Activated CD4-positive, alpha-beta T cell treated with anti-CD3 and anti-CD28 coated beads, Interleukin-2, Interleukin-4, amounts not matched to agents 100 ng/mL and 50 ng/mL, durations not matched to agents 16 hours and 8 hours (primary cell): ENCODE measurements around the gene WDR48.
A peak's percentile ranks its signal among the peaks of the same experiment; 100 is the strongest.

Source experiments
- DNase-seq: peaks from one replicate; pipeline ENCODE4 v3.0.0-alpha.2; 2020; ENCODE audit warnings: low spot score

Gene WDR48

DNA sequence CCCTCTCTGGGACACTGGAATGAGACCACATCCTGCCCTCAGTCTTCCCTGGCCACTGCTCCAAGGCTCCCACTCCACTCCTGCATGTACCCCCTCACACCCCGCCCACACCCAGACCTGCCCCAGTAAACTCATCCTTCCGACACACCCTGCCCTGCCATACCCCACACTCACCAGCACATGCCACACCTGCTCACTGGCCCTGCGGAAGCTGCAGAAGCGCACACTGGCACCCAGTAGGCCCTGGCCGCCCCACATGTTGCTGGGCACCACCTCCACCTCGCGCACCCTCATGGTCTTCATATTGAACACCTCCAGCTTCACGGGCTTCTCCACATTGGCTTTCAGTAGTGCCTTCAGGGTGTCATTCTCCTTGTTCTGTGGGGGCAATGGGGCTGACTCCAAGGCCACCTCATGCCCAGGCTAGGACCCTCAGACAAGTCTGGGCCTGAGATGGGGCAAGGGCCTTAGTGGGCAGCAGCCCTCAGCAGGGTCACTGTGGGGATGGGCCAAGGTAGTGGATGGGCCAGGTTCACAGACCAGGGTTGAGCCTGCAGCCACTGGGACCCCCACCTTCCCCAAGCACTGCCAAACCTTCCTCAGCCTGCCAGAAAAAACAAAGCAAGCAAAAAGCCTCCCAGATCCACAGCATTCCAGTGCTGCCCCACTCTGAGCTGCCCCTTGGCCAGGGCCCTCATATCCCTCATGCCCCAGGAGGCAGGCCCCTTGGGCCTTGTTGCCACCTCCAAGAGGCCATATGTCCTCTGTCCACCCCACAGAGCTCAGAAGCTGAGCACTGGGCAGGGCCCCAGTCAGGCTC is 50.9 kb downstream of the WDR48 start:
- no peak for DNase-seq

GRCh38 chr3:39103324-39103693 is 51.5 kb downstream of the WDR48 start:
- DNase-seq = no peak

GRCh38 chr3:39103791-39104552 is 52.2 kb downstream of the WDR48 start:
- no peak for DNase-seq

DNA sequence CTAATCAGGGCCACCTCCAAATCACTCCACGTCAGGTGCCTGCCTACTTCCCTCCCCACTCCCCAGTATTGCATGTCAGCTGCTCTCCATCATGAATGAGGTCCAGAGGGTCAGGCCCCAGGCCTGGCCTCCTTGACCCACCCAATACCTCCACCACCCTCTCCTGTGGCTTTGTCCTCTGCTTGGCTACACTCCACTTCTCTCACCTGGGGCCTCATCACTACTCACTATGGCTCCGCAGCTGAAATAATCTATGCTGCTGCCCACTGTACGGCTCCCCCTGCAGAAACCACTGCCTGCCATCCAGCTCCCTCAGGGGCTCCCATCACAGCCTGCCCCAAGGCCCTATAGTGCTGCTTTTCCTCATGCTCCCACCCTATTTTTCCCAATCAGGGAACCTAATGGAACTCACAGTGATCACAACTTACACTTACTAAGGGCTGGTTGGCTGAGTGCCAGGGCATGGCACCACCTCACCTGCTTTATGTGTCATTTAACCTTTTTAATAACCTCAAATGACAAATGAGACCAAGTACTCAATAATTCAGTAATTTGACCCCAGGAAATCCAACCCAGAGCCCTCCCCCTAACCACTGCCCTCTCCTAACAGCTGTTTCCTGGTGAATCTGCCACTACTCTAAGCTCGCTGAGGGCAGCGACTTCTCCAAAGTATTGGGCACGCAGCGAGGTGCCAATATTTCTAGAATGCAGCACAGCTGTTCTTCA is 53.3 kb downstream of the WDR48 start:
- no peak for DNase-seq

- no peak for DNase-seq
Observed at GRCh38 chr3:39105687-39106063, 53.9 kb downstream of the WDR48 start.

- no peak for DNase-seq
Observed at GRCh38 chr3:39106281-39106811, 54.5 kb downstream of the WDR48 start.

- DNase-seq = no peak
Observed at GRCh38 chr3:39106851-39107387, 55.1 kb downstream of the WDR48 start.

DNA sequence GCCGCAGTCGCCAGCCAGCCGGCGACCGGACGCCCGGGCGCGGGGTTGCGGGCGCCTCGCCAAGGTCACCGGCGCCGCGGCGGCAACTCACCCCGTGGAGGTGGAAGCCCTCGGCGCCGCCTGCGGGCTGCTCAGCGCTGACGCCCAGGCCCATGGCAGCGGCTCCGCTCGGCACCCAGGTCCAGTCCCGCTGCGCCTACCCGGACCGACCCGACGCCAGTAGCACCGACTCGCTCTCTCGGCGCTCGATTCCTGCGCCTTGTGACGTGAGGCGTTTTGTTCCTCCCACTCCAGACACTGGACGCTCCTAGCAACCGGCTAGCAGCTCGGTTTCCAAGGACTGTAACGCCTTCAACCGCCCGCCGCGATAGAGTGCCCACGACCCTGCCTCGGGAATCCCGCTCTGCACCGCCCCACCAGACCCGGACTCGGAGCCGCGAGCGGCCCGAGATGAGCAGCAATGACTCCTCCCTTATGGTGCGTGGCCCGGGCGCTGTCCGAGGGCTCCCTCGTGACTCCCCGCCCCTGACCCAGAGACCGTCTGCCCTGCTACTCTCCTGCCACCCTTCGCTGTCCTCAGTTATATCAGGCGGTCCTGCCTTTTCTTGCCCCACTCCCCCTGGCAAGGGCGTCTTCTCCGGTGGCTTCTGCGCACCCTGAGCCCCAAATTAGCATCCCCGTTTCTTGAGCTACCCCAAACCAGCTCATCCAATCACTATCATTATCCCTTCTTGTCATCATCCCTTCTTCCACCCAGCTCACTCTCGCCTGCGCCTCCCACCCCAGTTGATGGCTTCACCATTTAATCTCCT is 55.8 kb downstream of the WDR48 start, which contains the start of the genes GORASP1 and TTC21A:
GORASP1 (minus strand) TSS at position 240 of the 812 bp plus-strand sequence; CDS start at position 154, 86 bp downstream.
TTC21A (plus strand) TSS at position 293 of the 812 bp plus-strand sequence; CDS start at position 451, 158 bp downstream.
- peak; percentile 71 for DNase-seq

DNA sequence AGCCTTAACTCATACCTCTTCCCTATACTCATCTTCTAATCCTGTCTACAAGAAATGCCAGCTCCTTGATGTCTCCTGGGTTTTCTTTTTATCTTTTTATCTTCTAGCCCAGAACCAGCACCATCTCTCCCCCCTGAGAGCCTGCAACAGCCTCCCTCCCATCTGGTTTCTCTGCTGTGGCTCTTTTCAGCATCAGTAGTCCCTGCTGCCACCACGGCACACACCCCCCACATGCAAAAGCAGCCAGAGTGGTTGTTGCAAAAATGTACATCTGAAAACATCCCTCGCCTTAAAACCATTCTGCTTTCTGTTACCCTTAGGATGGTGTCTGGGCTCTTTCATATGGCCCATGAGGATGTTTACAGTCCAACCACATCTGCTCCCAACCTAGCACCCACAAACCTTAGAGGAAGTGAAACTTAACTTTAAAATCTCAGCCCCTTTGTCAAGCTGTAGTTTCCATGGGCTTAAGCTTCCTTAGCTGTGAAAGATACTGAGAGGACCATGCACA is 56.4 kb downstream of the WDR48 start:
- DNase-seq = peak; percentile 38

- DNase-seq = no peak
Observed at GRCh38 chr3:39109086-39109485, 57.3 kb downstream of the WDR48 start.

DNA sequence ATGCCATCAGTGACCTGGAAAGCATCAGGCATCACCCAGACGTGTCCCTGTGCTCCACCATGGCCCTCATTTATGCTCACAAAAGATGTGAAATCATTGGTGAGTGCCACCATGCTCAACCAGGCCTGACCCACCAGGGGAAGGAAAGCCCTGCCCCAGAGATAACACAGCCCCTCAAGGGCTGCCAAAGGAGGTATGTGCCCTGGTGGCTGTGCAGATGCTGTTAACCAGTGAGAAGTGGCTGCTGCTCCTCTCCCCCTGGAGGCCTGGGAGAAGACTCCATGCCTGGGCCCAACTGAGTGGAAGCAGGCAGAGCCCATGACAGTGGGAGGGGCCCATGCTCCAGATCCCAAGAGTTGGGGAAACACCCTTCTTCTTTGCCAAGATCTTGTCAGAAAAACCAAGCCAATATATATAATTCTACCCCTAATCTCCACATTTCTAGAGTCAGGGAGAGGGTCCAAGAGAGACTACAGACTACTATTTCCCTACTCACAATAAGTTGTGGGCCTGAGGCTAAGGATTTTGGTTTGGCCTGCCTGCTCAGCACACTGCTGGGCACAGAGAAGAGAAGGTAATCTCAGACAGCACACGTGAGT is 58.3 kb downstream of the WDR48 start:
- no peak for DNase-seq

GRCh38 chr3:39112113-39112512 is 60.3 kb downstream of the WDR48 start:
- DNase-seq = no peak

- DNase-seq = no peak
Observed at GRCh38 chr3:39112535-39112934, 60.7 kb downstream of the WDR48 start.

DNA sequence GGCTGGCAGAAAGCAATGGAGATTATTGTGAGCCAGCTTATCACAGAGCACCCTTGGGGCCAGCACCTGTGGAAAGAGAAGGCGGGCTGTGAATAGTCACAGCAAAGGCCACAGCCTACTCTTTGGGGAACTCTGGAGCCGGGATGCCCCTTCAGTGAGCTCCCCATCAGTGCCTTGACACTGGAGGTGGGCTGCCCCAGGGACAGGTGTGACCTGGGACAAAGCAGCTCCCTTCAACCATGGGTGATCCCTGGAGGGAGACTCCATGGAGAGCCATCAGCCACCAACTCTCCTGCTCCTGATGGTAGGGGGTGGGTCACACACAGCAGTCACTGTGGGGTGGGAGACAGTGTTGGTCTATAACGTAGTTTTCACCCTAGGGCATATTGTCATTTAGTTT is 61.5 kb downstream of the WDR48 start:
- DNase-seq = no peak

- no peak for DNase-seq
Observed at GRCh38 chr3:39114456-39114855, 62.6 kb downstream of the WDR48 start.

DNA sequence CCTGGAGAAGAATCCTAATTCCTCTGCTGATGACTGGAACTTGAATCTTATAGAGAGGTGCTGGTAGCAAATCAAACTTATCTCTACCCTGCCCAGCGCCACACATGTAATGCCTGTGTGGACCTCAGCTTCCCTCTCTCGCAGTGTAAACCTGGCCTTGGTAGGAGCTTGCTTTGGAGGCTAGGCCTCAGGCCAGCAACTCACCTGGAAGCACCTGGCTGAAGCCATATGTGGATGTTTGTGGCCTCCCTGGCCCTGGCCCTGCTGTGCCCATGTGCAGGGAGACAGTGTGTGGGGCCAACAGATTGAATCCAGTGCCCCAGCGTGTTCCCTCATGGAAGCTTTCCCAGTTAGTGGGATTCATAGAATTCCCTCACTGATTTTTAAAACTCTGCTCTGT is 64.1 kb downstream of the WDR48 start:
- no peak for DNase-seq

DNA sequence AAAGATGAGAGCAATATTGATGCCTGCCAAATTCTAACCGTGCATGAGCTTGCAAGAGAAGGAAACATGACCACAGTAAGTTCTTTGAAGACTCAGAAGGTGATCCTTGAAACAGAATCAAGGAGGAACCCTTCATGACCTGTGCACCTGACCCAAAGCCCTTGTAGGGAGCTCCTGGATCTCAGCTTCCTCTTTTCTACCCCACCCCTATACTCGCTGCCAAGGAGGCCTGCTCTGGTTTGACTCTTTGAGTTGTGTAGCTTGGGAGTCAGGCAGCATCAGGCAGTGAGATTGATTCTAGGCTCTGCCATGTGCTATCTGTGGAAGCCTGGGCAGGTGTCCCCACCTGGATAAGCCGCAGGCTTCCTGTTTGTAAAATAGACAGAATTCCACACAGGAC is 66.3 kb downstream of the WDR48 start:
- no peak for DNase-seq

DNA sequence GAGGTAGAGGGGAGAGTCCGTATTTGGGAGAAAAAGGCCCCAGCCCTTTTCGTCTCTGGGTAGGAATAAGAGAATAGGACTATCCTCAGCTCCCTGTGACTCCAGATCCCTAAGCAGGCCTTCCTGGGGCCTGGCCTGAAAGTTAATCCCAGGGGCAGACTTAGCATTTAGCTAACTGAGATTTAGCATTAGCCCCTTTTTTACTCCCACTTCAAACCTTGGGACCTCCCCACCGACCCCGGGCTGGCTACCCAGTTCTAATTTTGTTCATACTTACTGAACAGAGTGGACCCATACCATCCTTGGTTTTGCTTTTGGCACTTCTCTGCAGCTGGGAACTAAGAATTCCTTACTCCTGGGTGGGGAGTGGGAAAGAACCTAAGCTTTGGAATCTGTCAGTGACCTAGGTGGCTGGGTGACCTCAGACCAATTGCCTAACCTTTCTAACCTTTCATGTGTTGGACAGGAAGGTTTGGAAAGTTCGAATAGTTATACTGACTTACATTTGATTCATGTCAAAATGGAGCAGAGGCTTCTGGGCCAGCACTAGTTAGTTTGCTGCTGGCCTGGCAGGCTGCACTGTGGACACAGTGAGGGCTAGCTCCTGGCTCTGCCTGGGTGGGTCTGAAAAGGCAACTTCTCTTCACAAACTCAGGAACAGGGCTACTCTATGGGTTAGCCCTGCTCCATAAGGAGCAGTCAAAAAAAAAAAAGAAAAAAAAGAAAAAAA is 67.3 kb downstream of the WDR48 start:
- no peak for DNase-seq

DNA sequence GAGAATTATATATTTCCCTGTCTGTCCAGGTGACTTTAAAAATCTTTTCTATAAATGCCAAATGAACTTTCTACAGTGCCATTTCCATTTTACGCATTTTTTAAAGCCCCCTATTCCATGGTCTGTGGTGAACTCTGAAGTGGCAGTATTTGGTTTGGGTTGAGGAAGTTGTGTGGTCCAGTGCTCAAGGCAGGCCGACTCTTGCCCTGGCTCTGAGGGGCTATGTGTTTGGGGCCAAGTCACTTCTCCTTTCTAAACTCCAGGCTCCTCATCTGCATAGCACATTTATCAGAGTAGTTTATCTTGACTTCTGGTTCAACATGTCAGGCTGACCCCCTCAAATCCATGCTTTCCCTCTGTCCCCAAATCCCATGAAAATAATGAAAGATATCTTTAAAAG is 69.8 kb downstream of the WDR48 start:
- no peak for DNase-seq

- no peak for DNase-seq
Observed at GRCh38 chr3:39122813-39123212, 71.0 kb downstream of the WDR48 start.
